Transverse colon (tissue), 4 donors: ENCODE data around the gene TIGD1. TPM values are rescaled to one million over a fixed set of nuclear protein-coding genes. Genes with fewer than 3 reads are reported as not detected.
A peak's percentile ranks its signal among the peaks of the same experiment; 100 is the strongest.

Experiments used
- DNase-seq: peaks from one replicate; pipeline ENCODE4 v3.0.0-alpha.2; 2019
- H3K27ac ChIP-seq, 4 donors: fragments of 200-600 bp; sonication (generic); 2 replicates each; pipeline ENCODE4 v1.5.1; 2016 to 2018; ENCODE audit warnings: inconsistent platforms in 4 of 4
- H3K27me3 ChIP-seq: fragments of 200-600 bp; sonication (generic); 2 replicates; pipeline ENCODE4 v1.5.1; 2017; ENCODE audit warnings: inconsistent platforms
- H3K36me3 ChIP-seq, 4 donors: fragments of 200-600 bp; sonication (generic); 2 replicates each; pipeline ENCODE4 v1.5.1; 2017 to 2019; ENCODE audit warnings: inconsistent platforms in 4 of 4
- H3K4me1 ChIP-seq, 4 donors: fragments of 200-600 bp; sonication (generic); 2 replicates each; pipeline ENCODE4 v1.5.1; 2017 to 2020; ENCODE audit warnings: inconsistent platforms in 4 of 4
- H3K4me3 ChIP-seq, 4 donors: fragments of 200-600 bp; sonication (generic); 1 replicate in 1 of 4; 2 replicates in 3 of 4; pipeline versions ENCODE4 v1.5.1 to v1.6.1; 2017 to 2019; ENCODE audit warnings: inconsistent platforms in 4 of 4
- H3K9me3 ChIP-seq, 2 donors: fragments of 200-600 bp; sonication (generic); 2 replicates each; pipeline ENCODE4 v1.5.1; 2017 to 2019; ENCODE audit warnings: inconsistent platforms in 2 of 2
- EP300 ChIP-seq: sonication (generic); formaldehyde crosslinking; IDR thresholded peaks from one replicate; pipeline ENCODE4 v1.6.1; 2017; ENCODE audit warnings: antibody characterized with exemption, low read depth
- POLR2A ChIP-seq: fragments of 450-650 bp; IDR thresholded peaks from one replicate; pipeline ENCODE4 v1.6.1; 2016; ENCODE audit warnings: antibody characterized with exemption, mild to moderate bottlenecking, moderate library complexity
- POLR2AphosphoS5 ChIP-seq, 3 donors: sonication (generic); formaldehyde crosslinking; IDR thresholded peaks; one replicate each; pipeline ENCODE4 v1.6.1; 2016; ENCODE audit warnings: antibody characterized with exemption in 3 of 3
- WGBS, 2 donors: methylation state at CpG; one replicate each; pipeline ENCODE4 v1.1.5; 2018; ENCODE audit warnings: low coverage in 1 of 2; 5-methylcytosine and 5-hydroxymethylcytosine counted together
- in situ Hi-C, 4 donors: fragments of 200-750 bp; cut with MboI; loops; one replicate each; pipeline versions ENCODE4 v1.15.0 to v1.15.1; 2017; ENCODE audit warnings: low sequenced_read_pairs in 3 of 4, low pct_ligation_motif_present in 1 of 4, low pct_unique_long_range_greater_than_20kb in 1 of 4
- intact Hi-C: fragments of 100-400 bp; cut with DNase I; formaldehyde crosslinking; loops from one replicate; pipeline ENCODE4 v1.15.1; 2023; ENCODE audit warnings: low total_unique reads
- total RNA-seq, 4 donors: library from RNA; depleted of rRNA; stranded (reverse); fragments of >200 nt; gene quantifications; one replicate each; pipeline ENCODE4 v1.1.0, GENCODE V29; 2016
- TF ChIP-seq, protein P1 (sequence below), 5 experiments: fragments of 200-600 bp in 3 of 5; fragments of 450-650 bp in 2 of 5; sonication (generic) in 3 of 5; IDR thresholded peaks; 1 replicate in 2 of 5; 2 replicates in 3 of 5; pipeline ENCODE4 v1.5.1; 2016 to 2017; ENCODE audit warnings: antibody characterized with exemption in 5 of 5, inconsistent platforms in 3 of 5, mild to moderate bottlenecking in 2 of 5, moderate library complexity in 1 of 5

Gene TIGD1
- total RNA-seq, 4 donors from 2014 or later = 4.6 to 23.1 (median 11.9) TPM

DNA sequence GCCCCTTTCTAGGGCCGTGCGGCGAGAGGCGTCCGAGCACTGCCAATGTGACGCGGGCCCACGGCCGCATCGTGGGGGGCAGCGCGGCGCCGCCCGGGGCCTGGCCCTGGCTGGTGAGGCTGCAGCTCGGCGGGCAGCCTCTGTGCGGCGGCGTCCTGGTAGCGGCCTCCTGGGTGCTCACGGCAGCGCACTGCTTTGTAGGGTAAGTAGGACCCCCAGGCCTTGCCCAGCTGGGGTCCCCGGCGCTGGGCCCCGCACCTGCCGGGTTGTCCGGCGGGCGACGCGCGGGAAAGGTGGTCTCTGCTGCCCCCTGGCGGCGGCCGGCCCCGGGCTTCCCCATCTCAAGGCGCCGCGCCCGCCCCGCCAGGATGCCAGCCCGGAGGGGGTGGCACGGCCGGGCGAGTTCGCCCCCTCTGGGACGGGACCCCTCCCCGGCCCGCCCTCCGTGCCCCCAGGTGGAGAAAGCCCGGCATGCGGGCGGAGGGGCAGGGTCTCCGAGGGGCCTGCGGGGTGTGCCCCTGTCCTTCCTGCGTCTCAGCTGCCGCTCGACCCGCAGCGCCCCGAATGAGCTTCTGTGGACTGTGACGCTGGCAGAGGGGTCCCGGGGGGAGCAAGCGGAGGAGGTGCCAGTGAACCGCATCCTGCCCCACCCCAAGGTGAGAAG lies 28.3 kb downstream of the TIGD1 start:
- WGBS, 2 donors = 11% methylated on average over 49 of the region's 66 CpGs; no CpG with 5 or more reads in 1 of the 2 donors
- Histone ChIP-seq H3K27ac (no peak overlapping the region), H3K27me3 (peaks cover 78% of the 10 kb centered on the region), H3K9me3 (no peaks in the 10 kb centered on the region), H3K36me3 (no peaks in the 10 kb centered on the region), H3K4me3 (peak overlapping the region in 2 of 4 donors; percentile 4 to 28), H3K4me1 (peaks cover 0 to 25% (median 25%) of the 10 kb centered on the region in 4 donors)
- DNase-seq = peak; percentile 57
- in situ Hi-C loops = no loop called here
- intact Hi-C loops = loop anchor here (5.0 kb wide), 1 partner anchor 80 kb away; no protein-coding TSS in a partner anchor
- TF ChIP-seq, protein P1, sequence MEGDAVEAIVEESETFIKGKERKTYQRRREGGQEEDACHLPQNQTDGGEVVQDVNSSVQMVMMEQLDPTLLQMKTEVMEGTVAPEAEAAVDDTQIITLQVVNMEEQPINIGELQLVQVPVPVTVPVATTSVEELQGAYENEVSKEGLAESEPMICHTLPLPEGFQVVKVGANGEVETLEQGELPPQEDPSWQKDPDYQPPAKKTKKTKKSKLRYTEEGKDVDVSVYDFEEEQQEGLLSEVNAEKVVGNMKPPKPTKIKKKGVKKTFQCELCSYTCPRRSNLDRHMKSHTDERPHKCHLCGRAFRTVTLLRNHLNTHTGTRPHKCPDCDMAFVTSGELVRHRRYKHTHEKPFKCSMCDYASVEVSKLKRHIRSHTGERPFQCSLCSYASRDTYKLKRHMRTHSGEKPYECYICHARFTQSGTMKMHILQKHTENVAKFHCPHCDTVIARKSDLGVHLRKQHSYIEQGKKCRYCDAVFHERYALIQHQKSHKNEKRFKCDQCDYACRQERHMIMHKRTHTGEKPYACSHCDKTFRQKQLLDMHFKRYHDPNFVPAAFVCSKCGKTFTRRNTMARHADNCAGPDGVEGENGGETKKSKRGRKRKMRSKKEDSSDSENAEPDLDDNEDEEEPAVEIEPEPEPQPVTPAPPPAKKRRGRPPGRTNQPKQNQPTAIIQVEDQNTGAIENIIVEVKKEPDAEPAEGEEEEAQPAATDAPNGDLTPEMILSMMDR (IDR thresholded peaks at IDR 0.05) = peak in 4 of 5 experiments; percentile 78 to 96 (median 88)
- no peak for TF ChIP-seq POLR2A

DNA sequence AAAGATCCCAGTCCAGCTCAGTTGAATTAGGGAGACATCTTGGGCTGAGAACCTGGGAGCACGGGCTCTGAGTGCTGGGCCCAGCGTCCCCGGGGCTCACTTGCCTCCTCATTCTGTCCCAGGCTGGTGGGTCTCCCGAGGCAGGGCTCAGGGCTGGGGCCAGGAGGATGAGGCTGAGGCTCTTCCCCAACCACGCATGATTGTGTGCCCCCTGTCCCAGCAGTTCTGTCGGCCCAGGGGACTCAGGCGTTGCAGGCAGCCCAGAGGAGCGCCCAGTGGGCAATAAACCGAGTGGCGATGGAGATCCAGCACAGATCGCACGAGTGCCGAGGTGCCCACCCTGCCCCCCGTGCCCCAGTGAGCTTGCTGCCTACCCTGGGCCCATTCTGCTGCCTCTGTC lies 29.3 kb downstream of the TIGD1 start:
- peaks cover 71% of the 10 kb centered on the region for H3K27me3 ChIP-seq
- H3K36me3 ChIP-seq = no peaks in the 10 kb centered on the region
- no peak overlapping the region for H3K4me3 ChIP-seq
- H3K27ac ChIP-seq = no peak overlapping the region
- in situ Hi-C loops (no loop called here), intact Hi-C loops (loop anchor here (5.0 kb wide), 1 partner anchor 79 kb away; no protein-coding TSS in a partner anchor)
- H3K9me3 ChIP-seq = no peaks in the 10 kb centered on the region
- 80% methylated on average over 14 of the region's 14 CpGs; no CpG with 5 or more reads in 1 of the 2 donors for WGBS, 2 donors
- TF ChIP-seq, protein P1 (IDR thresholded peaks at IDR 0.05) = no peak
- TF ChIP-seq POLR2AphosphoS5 (IDR thresholded peaks at IDR 0.05) (no peak), POLR2A (no peak), EP300 (no peak)
- DNase-seq = no peak
- H3K4me1 ChIP-seq = peaks cover 0 to 25% (median 25%) of the 10 kb centered on the region in 4 donors

DNA sequence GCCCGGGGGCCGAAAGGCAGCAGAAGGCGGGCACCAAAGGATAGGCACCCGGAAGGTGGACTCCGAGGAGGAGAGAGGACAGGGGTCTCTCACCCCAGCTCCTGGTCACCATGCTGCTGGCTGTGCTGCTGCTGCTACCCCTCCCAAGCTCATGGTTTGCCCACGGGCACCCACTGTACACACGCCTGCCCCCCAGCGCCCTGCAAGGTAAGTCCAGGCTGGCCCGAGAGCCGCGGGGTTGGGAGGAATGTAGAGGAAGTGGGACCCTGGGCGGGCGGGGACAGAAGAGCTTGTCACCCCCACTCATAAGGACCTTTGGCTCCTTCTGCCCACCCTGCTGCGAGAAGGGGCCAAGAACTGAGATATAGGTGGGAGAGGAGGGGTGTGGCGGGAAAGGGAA lies 29.9 kb downstream of the TIGD1 start:
- in situ Hi-C loops (no loop called here), intact Hi-C loops (loop anchor here (5.0 kb wide), 1 partner anchor 78 kb away; no protein-coding TSS in a partner anchor)
- Histone ChIP-seq H3K36me3 (no peaks in the 10 kb centered on the region), H3K27me3 (peaks cover 66% of the 10 kb centered on the region), H3K4me3 (no peak overlapping the region), H3K9me3 (no peaks in the 10 kb centered on the region), H3K4me1 (peaks cover 0 to 25% (median 24%) of the 10 kb centered on the region in 4 donors), H3K27ac (no peak overlapping the region)
- 76% methylated on average over 15 of the region's 15 CpGs; no CpG with 5 or more reads in 1 of the 2 donors for WGBS, 2 donors
- TF ChIP-seq, protein P1 (IDR thresholded peaks at IDR 0.05) = no peak
- TF ChIP-seq POLR2A (no peak), POLR2AphosphoS5 (IDR thresholded peaks at IDR 0.05) (no peak), EP300 (no peak)
- DNase-seq = no peak

DNA sequence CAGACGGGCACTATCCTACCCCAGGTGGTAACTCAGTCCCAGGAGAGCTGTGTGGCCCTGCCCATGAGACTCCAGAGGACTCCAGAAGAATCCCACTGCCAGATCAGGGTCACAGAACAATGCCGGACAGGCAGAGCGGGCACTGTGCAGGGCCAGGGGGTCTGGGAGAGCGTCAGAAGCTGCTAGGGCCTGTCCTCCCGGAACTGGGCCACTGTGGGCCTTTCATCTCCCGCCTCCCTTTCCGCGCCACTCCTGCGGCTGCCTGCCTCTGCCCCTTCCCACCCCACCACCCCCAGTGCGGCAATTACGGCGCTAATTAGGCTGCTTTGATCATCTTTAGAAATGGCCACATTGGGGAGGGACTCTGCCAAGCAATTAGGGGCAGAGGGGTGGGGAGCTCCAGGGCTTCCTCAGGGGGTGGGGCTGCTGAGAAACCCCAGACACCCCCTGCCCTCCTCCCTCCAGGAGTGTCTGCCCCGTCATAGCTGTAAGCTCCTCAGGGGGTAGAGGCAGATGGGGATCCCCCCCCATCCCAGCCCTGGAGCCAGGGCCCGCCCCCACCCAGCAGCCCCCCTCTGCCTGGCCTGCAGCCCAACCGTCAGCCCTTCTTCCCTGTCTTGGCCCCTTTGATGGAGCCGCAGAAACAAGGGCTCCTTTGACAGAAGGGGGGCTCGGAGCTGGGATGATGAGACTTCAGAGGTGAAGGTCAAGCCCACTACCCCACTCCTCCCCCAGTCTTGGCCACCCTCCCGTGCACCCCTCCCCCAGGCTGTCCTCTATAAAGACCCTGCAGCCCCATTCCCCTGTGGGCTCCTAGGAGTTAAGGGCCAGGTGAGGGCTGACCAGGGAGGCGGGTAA lies 30.5 kb downstream of the TIGD1 start, which contains the start of gene PRSS56:
PRSS56 (plus strand) TSS at position 808 of the 858 bp plus-strand sequence. CDS start 211 bp downstream, outside the sequence.
- no peaks in the 10 kb centered on the region for H3K9me3 ChIP-seq
- TF ChIP-seq POLR2AphosphoS5 (IDR thresholded peaks at IDR 0.05) = no peak
- no peak for TF ChIP-seq POLR2A
- no peak for TF ChIP-seq EP300
- TF ChIP-seq, protein P1 (IDR thresholded peaks at IDR 0.05) = no peak
- peaks cover 59% of the 10 kb centered on the region for H3K27me3 ChIP-seq
- no peak within 1 kb of the TSS for H3K4me3 ChIP-seq
- DNase-seq = no peak
- intact Hi-C loops (loop anchor here (5.0 kb wide), 1 partner anchor 78 kb away; no protein-coding TSS in a partner anchor), in situ Hi-C loops (no loop called here)
- 55% methylated on average over 18 of the region's 19 CpGs; no CpG with 5 or more reads in 1 of the 2 donors for WGBS, 2 donors
- H3K4me1 ChIP-seq = peaks cover 0 to 25% (median 23%) of the 10 kb centered on the region in 4 donors
- H3K27ac ChIP-seq = no peak within 1 kb of the TSS
- no peaks in the 10 kb centered on the region for H3K36me3 ChIP-seq
